ENCODE data around the gene GANC. TPM values are rescaled to one million over a fixed set of nuclear protein-coding genes. Genes with fewer than 3 reads are reported as not detected.
A peak's percentile ranks its signal among the peaks of the same experiment; 100 is the strongest.

The GANC gene
- total and polyA plus RNA-seq, 9 of the 15 experiments (the other 6 are each of a cell fraction or from before 2014, with no cell fraction given), result 10.9 to 19.0 (median 14.5) TPM

GRCh38 chr15:42385980-42386700, 113.1 kb downstream of the GANC start:
- in situ Hi-C loops (cut with MboI) (loop anchor here (10.0 kb wide), 1 partner anchor 241 kb away; no protein-coding TSS in a partner anchor), intact Hi-C loops (cut with micrococcal nuclease) (loop anchor here (5.0 to 10.0 kb wide), 2 partner anchors 249 to 321 kb away; no protein-coding TSS in a partner anchor)
- no peak for FAIRE-seq
- H3K27ac ChIP-seq (ENCODE audit: extremely low read depth, low read depth, low read length), result no peak overlapping the region
- H3K4me1 ChIP-seq (replicated peaks in 1 of 2; ENCODE audit: control insufficient read depth in 2 of 2, insufficient read depth in 2 of 2, low read length in 2 of 2), result peaks cover 15 to 16% of the 10 kb centered on the region in 2 experiments; a peak in 4 of 5 replicates
- ATAC-seq, result peak; percentile 49
- ChIA-PET POLR2A (interaction anchor here (0.5 to 1.6 kb wide), 6 partner anchors 11 to 163 kb away, joined by 3 to 5 read pairs (median 3); no protein-coding TSS in a partner anchor), CTCF (ENCODE audit: low intra/inter-chr PET ratio) (interaction anchor here (0.8 to 0.9 kb wide), 2 partner anchors 302 to 397 kb away, joined by 3 to 6 read pairs; no protein-coding TSS in a partner anchor)
- H3K9me1 ChIP-seq (ENCODE audit: control insufficient read depth, insufficient read depth, low read length), result no peaks in the 10 kb centered on the region
- 37% methylated on average over 11 of the region's 12 CpGs for WGBS (ENCODE audit: insufficient coverage, low coverage, missing lambda C conversion rate)
- peak in 2 of 4 experiments; percentile 31 to 44 for DNase-seq (ENCODE audit: extremely low read depth in 1 of 4, low spot score in 3 of 4)
- peak overlapping the region in 1 of 2 experiments; percentile 69; a peak in 1 of 4 replicates for H3K9ac ChIP-seq (ENCODE audit: insufficient read depth in 1 of 2, low read depth in 2 of 2, low read length in 2 of 2)
- no peaks in the 10 kb centered on the region for H3K36me3 ChIP-seq (ENCODE audit: control insufficient read depth, insufficient read depth, low read length)
- H3K9me3 ChIP-seq (replicated peaks; ENCODE audit: control insufficient read depth, insufficient read depth, low read depth, low read length), result no peaks in the 10 kb centered on the region
- no peaks in the 10 kb centered on the region for H4K20me1 ChIP-seq (replicated peaks; ENCODE audit: control insufficient read depth, insufficient read depth, low read length)
- TF ChIP-seq XRCC4 (IDR thresholded peaks at IDR 0.05; ENCODE audit: extremely low read depth, insufficient read depth, insufficient read length) (no peak), CHAMP1 (IDR thresholded peaks at IDR 0.05) (no peak), MEF2A (IDR thresholded peaks at IDR 0.05; ENCODE audit: control insufficient read depth, low read depth, low read length) (peak; percentile 78; the same call in 1 of the 2 replicates), MEF2D (tag; conservative IDR thresholded peaks at IDR 0.05; ENCODE audit: low read depth) (peak; percentile 72), ETV5 (CRISPR knock-in tag; IDR thresholded peaks at IDR 0.05; ENCODE audit: low read depth) (0 out of 2 replicates have a peak, but pooled peaks have one; percentile 0), PTBP1 (IDR thresholded peaks at IDR 0.05; ENCODE audit: low read depth, low read length) (no peak), ZNF41 (CRISPR knock-in tag; conservative IDR thresholded peaks at IDR 0.05) (0 out of 2 replicates have a peak, but pooled peaks have one; percentile 23), CBFA2T3 (IDR thresholded peaks at IDR 0.05) (peak; percentile 17; the same call in 1 of the 2 replicates), CHCHD3 (CRISPR knock-in tag; IDR thresholded peaks at IDR 0.05) (no peak), E4F1 (CRISPR knock-in tag; IDR thresholded peaks at IDR 0.05; ENCODE audit: borderline replicate concordance) (no peak), CBFA2T2 (conservative IDR thresholded peaks at IDR 0.05) (peak; percentile 16; the same call in 1 of the 2 replicates)
- H3K79me2 ChIP-seq (ENCODE audit: control insufficient read depth, insufficient read depth, low read length), result no peaks in the 10 kb centered on the region
- no TSS peak for BruUV-seq (replicated peaks)
- peak overlapping the region; percentile 20; the same call in 1 of the 2 replicates for H3K4me2 ChIP-seq (ENCODE audit: insufficient read depth, low read length)
- no peak overlapping the region for H3K4me3 ChIP-seq
- H2AFZ ChIP-seq (ENCODE audit: low read depth, low read length), result peak overlapping the region; percentile 75
- H3K27me3 ChIP-seq (ENCODE audit: control insufficient read depth in 2 of 2, insufficient read depth in 2 of 2, low read length in 2 of 2), result peaks cover 0 to 6% of the 10 kb centered on the region in 2 experiments; a peak in 2 of 5 replicates
